DMS79 treated with DMSO at 0.1 percent for 48 hours (cell line): Measurements from ENCODE around the gene ZFP36L1.

ENCODE experiments used
- DNase-seq: peaks from one replicate; lab custom pipeline; 2025; lab: John Stamatoyannopoulos, UW

The ZFP36L1 gene

GRCh38 chr14:68816183-68816942 lies 23.5 kb upstream of the ZFP36L1 start:
- peak; percentile 93 for DNase-seq

GRCh38 chr14:68815298-68816182 lies 22.7 kb upstream of the ZFP36L1 start:
- no peak for DNase-seq

- peak; percentile 94 for DNase-seq
These were observed 21.9 kb upstream of the ZFP36L1 start for GRCh38 chr14:68814539-68815297.

- no peak for DNase-seq
These were observed 21.3 kb upstream of the ZFP36L1 start for GRCh38 chr14:68814238-68814538.

GRCh38 chr14:68813318-68813838 lies 20.5 kb upstream of the ZFP36L1 start:
- no peak for DNase-seq

- DNase-seq: peak; percentile 97
These were observed 18.3 kb upstream of the ZFP36L1 start for GRCh38 chr14:68811171-68811570.

GRCh38 chr14:68810173-68811153 lies 17.6 kb upstream of the ZFP36L1 start:
- DNase-seq: peak; percentile 97

- DNase-seq: peak; percentile 89
These were observed 16.7 kb upstream of the ZFP36L1 start for GRCh38 chr14:68809524-68809923.

GRCh38 chr14:68808696-68809480 lies 16.0 kb upstream of the ZFP36L1 start:
- DNase-seq: no peak

GRCh38 chr14:68807987-68808386 lies 15.1 kb upstream of the ZFP36L1 start:
- DNase-seq: no peak

- DNase-seq: no peak
These were observed 14.3 kb upstream of the ZFP36L1 start for GRCh38 chr14:68807148-68807600.

GRCh38 chr14:68806526-68807147 lies 13.8 kb upstream of the ZFP36L1 start:
- no peak for DNase-seq

GRCh38 chr14:68805414-68805813 lies 12.5 kb upstream of the ZFP36L1 start:
- no peak for DNase-seq

- DNase-seq: no peak
These were observed 8.8 kb upstream of the ZFP36L1 start for GRCh38 chr14:68801631-68802030.

GRCh38 chr14:68800953-68801352 lies 8.1 kb upstream of the ZFP36L1 start:
- DNase-seq: no peak

GRCh38 chr14:68800390-68800789 lies 7.5 kb upstream of the ZFP36L1 start:
- DNase-seq: no peak

- no peak for DNase-seq
These were observed 5.8 kb upstream of the ZFP36L1 start for GRCh38 chr14:68798621-68799020.

- DNase-seq: no peak
These were observed 4.3 kb upstream of the ZFP36L1 start for GRCh38 chr14:68797121-68797670.

- no peak for DNase-seq
These were observed 3.7 kb upstream of the ZFP36L1 start for GRCh38 chr14:68796418-68797101.
